Measurements from ENCODE around the gene PILRA. TPM values are rescaled to one million over a fixed set of nuclear protein-coding genes. Genes with fewer than 3 reads are reported as not detected.
A peak's percentile ranks its signal among the peaks of the same experiment; 100 is the strongest.
"Not testable (repeated sequence)": the region's sequence is repeated elsewhere in the genome, so short reads cannot be mapped to it uniquely, and the experiment has no call there.

PILRA gene
- polyA plus RNA-seq, 4 donors: 0.81 to 5.0 (median 3.4) TPM

DNA sequence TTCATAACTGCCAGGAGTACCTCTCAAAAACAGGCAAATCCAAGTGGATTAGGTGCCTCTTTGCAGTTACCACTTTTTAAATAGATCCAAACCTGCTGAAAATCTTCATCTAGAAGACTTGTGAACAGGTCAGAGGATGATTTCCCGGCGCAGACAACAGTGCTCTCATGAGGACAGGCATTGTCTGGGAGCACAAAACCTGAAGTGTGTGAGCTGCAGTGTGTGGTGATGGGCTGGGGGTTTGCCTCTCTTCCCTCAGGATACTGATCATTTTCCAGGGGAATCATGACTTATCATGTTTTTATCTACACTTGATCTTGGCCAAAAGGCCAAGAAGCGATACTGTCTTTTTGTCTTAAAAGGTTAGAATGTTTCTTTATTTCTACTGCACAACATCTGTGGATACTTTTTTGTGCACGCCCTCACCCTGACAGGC is 29.1 kb upstream of the PILRA start:
- H3K27me3 ChIP-seq (ENCODE audit: control insufficient read depth in 3 of 3, insufficient read depth in 3 of 3, low read length in 3 of 3); H3K9me3 ChIP-seq (ENCODE audit: control insufficient read depth in 2 of 2, insufficient read depth in 1 of 2, low read depth in 1 of 2, low read length in 1 of 2); DNase-seq; FAIRE-seq; H3K4me1 ChIP-seq (ENCODE audit: control insufficient read depth in 3 of 3, insufficient read depth in 2 of 3, low read depth in 1 of 3, low read length in 2 of 3); H3K4me3 ChIP-seq (ENCODE audit: low read depth in 1 of 3, low read length in 3 of 3): not testable (repeated sequence)
- Histone ChIP-seq H3K36me3 (ENCODE audit: control insufficient read depth in 3 of 3, insufficient read depth in 2 of 3, low read depth in 1 of 3, low read length in 3 of 3) (peaks cover 4 to 55% (median 8%) of the 10 kb centered on the region in 3 donors), H3K27ac (ENCODE audit: low read depth in 1 of 3, low read length in 2 of 3) (peak overlapping the region in 2 of 3 donors; percentile 54 to 63)
- WGBS, 3 donors: 79 to 93% (median 86%) methylated on average over 3 of the region's 4 CpGs

DNA sequence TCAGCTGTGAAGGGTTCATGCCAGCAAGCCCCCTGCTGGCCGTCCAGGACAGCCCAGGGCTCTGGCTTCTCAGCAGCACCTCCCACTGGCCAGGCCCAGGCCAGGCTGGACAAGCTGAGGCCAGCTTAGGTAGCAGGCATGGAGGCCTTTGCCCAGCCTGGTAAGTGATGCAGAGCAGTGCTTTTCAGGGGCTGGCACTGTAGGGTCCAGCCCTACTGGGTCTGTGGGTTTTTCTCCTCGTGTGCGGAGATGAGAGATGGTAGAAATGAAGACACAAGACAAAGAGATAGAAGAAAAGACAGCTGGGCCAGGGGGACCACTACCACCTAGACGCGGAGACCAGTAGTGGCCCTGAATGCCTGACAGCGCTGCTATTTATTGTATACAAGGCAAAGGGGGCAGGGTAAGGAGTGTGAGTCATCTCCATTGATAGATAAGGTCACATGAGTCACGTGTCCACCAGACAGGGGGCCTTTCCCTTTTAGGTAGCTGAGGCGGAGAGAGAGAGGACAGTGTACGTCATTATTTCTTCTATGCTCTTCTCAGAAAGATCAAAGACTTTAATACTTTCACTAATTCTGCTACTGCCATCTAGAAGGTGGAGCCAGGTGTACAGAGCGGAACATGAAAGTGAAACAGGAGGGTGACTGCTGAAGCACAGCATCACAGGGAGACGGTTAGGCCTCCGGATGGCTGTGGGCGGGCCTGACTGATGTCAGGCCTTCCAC is 28.6 kb upstream of the PILRA start:
- 18 to 35% (median 32%) methylated on average over 9 to 10 of the region's 13 CpGs for WGBS, 3 donors
- not testable (repeated sequence) for H3K4me1 ChIP-seq (ENCODE audit: control insufficient read depth in 3 of 3, insufficient read depth in 2 of 3, low read depth in 1 of 3, low read length in 2 of 3); FAIRE-seq; H3K4me3 ChIP-seq (ENCODE audit: low read depth in 1 of 3, low read length in 3 of 3); H3K9me3 ChIP-seq (ENCODE audit: control insufficient read depth in 2 of 2, insufficient read depth in 1 of 2, low read depth in 1 of 2, low read length in 1 of 2); H3K27me3 ChIP-seq (ENCODE audit: control insufficient read depth in 3 of 3, insufficient read depth in 3 of 3, low read length in 3 of 3)
- H3K36me3 ChIP-seq (ENCODE audit: control insufficient read depth in 3 of 3, insufficient read depth in 2 of 3, low read depth in 1 of 3, low read length in 3 of 3): peaks cover 4 to 60% (median 10%) of the 10 kb centered on the region in 3 donors
- peak overlapping the region; percentile 54 to 93 (median 63) for H3K27ac ChIP-seq (ENCODE audit: low read depth in 1 of 3, low read length in 2 of 3)
- peak; percentile 72 to 85 for DNase-seq

DNA sequence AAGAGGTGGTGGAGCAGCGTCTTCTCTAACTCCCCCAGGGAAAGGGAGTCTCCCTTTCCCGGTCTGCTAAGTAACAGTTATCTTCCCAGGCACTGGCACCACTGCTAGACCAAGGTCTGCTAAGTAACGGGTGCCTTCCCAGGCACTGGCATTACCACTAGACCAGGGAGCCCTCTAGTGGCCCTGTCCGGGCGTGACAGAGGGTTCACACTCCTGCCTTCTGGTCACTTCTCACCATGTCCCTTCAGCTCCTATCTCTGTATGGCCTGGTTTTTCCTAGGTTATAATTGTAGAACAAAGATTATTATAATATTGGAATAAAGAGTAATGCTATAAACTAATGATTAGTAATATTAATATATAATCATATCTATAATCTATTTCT is 28.0 kb upstream of the PILRA start:
- not testable (repeated sequence) for FAIRE-seq; H3K4me1 ChIP-seq (ENCODE audit: control insufficient read depth in 3 of 3, insufficient read depth in 2 of 3, low read depth in 1 of 3, low read length in 2 of 3); H3K9me3 ChIP-seq (ENCODE audit: control insufficient read depth in 2 of 2, insufficient read depth in 1 of 2, low read depth in 1 of 2, low read length in 1 of 2); H3K27me3 ChIP-seq (ENCODE audit: control insufficient read depth in 3 of 3, insufficient read depth in 3 of 3, low read length in 3 of 3); H3K4me3 ChIP-seq (ENCODE audit: low read depth in 1 of 3, low read length in 3 of 3); H3K27ac ChIP-seq (ENCODE audit: low read depth in 1 of 3, low read length in 2 of 3)
- peaks cover 4 to 65% (median 11%) of the 10 kb centered on the region in 3 donors for H3K36me3 ChIP-seq (ENCODE audit: control insufficient read depth in 3 of 3, insufficient read depth in 2 of 3, low read depth in 1 of 3, low read length in 3 of 3)
- WGBS, 3 donors: 0% methylated on average over 2 of the region's 5 CpGs
- DNase-seq: peak; percentile 64 to 65

DNA sequence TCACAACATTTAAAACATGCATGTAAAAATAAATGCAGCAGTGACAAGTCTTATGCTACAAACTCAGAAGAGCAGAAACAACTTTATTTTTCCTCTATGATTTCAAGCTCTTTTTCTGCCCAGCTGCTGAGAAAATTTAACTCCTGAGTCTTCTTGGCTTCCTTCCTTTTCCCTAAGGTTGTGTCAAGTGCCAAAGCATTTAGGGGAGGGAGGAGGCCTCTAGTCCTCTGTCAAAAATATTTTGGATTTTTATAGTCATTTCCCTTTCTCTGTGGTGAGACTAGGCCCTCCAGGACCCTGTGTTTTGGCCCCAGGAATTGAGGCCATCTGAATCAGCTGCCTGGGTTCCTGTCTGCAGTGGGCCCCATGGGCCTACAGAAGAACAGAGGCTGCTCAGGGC is 26.4 kb upstream of the PILRA start:
- no peak for DNase-seq
- Histone ChIP-seq H3K9me3 (ENCODE audit: control insufficient read depth in 2 of 2, insufficient read depth in 1 of 2, low read depth in 1 of 2, low read length in 1 of 2) (no peaks in the 10 kb centered on the region), H3K27ac (ENCODE audit: low read depth in 1 of 3, low read length in 2 of 3) (no peak overlapping the region), H3K36me3 (ENCODE audit: control insufficient read depth in 3 of 3, insufficient read depth in 2 of 3, low read depth in 1 of 3, low read length in 3 of 3) (peaks cover 4 to 71% (median 11%) of the 10 kb centered on the region in 3 donors), H3K27me3 (ENCODE audit: control insufficient read depth in 3 of 3, insufficient read depth in 3 of 3, low read length in 3 of 3) (no peaks in the 10 kb centered on the region), H3K4me1 (ENCODE audit: control insufficient read depth in 3 of 3, insufficient read depth in 2 of 3, low read depth in 1 of 3, low read length in 2 of 3) (peaks cover 0 to 4% (median 0%) of the 10 kb centered on the region in 3 donors), H3K4me3 (ENCODE audit: low read depth in 1 of 3, low read length in 3 of 3) (no peak overlapping the region)
- FAIRE-seq: no peak

DNA sequence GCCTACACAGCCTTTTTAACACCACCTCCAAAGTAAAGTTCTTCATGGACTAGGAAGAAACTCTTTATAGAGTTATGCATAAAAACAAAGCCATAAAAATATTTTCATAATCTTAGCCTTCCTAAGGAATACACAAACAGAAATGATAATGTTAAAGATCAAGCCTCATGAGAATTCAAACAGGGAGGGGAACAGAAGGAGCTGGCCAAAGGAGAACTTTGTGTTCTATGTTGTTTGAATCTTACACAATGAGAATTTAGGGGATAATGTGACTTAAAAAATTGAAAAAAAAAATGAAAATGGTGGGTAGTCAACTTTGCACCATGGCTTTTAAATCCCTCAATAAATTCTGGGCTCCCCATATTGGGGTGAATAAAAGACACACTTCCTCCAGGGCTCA is 24.5 kb upstream of the PILRA start:
- no peaks in the 10 kb centered on the region for H3K27me3 ChIP-seq (ENCODE audit: control insufficient read depth in 3 of 3, insufficient read depth in 3 of 3, low read length in 3 of 3)
- H3K4me1 ChIP-seq (ENCODE audit: control insufficient read depth in 3 of 3, insufficient read depth in 2 of 3, low read depth in 1 of 3, low read length in 2 of 3): peaks cover 0 to 4% (median 0%) of the 10 kb centered on the region in 3 donors
- H3K4me3 ChIP-seq (ENCODE audit: low read depth in 1 of 3, low read length in 3 of 3): no peak overlapping the region
- no peaks in the 10 kb centered on the region for H3K9me3 ChIP-seq (ENCODE audit: control insufficient read depth in 2 of 2, insufficient read depth in 1 of 2, low read depth in 1 of 2, low read length in 1 of 2)
- no peak overlapping the region for H3K27ac ChIP-seq (ENCODE audit: low read depth in 1 of 3, low read length in 2 of 3)
- peaks cover 12 to 71% (median 14%) of the 10 kb centered on the region in 3 donors for H3K36me3 ChIP-seq (ENCODE audit: control insufficient read depth in 3 of 3, insufficient read depth in 2 of 3, low read depth in 1 of 3, low read length in 3 of 3)
- DNase-seq: no peak
- FAIRE-seq: no peak

DNA sequence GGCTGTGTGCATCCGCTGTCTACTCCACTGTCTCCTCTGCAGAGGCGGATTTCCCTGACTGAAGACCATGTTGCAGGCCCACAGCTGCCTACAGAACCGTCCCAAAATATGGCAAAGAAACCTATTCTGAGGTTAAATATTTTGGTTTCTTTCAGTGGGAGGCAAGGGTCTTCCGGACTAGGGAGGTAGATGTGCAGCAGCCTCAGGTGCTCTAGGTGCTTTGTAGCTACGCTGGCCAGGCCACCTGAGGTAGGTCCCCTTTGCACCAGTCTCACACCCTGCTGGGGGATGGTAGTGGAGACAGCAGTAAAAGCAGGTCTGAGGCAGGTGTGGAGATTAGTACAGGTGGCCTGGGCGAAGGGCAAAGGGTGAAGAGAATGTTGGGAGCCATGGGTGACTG is 23.5 kb upstream of the PILRA start:
- H3K4me3 ChIP-seq (ENCODE audit: low read depth in 1 of 3, low read length in 3 of 3): no peak overlapping the region
- peaks cover 14 to 74% (median 14%) of the 10 kb centered on the region in 3 donors for H3K36me3 ChIP-seq (ENCODE audit: control insufficient read depth in 3 of 3, insufficient read depth in 2 of 3, low read depth in 1 of 3, low read length in 3 of 3)
- 88 to 93% (median 92%) methylated on average over 6 of the region's 6 CpGs for WGBS, 3 donors
- FAIRE-seq (no peak), DNase-seq (no peak)
- no peaks in the 10 kb centered on the region for H3K9me3 ChIP-seq (ENCODE audit: control insufficient read depth in 2 of 2, insufficient read depth in 1 of 2, low read depth in 1 of 2, low read length in 1 of 2)
- H3K27ac ChIP-seq (ENCODE audit: low read depth in 1 of 3, low read length in 2 of 3): no peak overlapping the region
- peaks cover 0 to 1% (median 0%) of the 10 kb centered on the region in 3 donors for H3K4me1 ChIP-seq (ENCODE audit: control insufficient read depth in 3 of 3, insufficient read depth in 2 of 3, low read depth in 1 of 3, low read length in 2 of 3)
- no peaks in the 10 kb centered on the region for H3K27me3 ChIP-seq (ENCODE audit: control insufficient read depth in 3 of 3, insufficient read depth in 3 of 3, low read length in 3 of 3)

DNA sequence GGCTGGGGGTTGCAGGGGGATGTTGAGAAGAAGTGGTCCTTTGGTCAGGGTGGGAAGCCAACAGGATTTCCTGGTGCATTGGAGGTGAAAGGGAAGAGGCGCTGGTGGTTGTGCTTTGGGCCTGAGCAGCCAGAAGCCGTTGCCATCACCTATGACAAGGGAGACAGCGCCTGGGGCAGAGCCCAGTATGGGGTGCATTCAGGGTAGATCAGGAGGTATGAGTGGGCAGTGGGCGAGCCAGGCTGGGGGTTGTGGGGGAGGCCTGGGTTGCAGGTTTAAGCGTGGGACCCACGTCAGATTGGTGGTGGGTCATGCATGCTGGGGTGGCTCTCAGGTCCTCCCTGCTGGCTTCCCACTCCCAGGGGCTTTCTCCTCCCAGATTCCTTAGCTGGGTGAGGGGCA is 21.6 kb upstream of the PILRA start:
- DNase-seq: no peak
- peak overlapping the region in 1 of 3 donors; percentile 65 for H3K27ac ChIP-seq (ENCODE audit: low read depth in 1 of 3, low read length in 2 of 3)
- peaks cover 17 to 87% (median 21%) of the 10 kb centered on the region in 3 donors for H3K36me3 ChIP-seq (ENCODE audit: control insufficient read depth in 3 of 3, insufficient read depth in 2 of 3, low read depth in 1 of 3, low read length in 3 of 3)
- 72 to 96% (median 81%) methylated on average over 6 of the region's 6 CpGs for WGBS, 3 donors
- FAIRE-seq: no peak
- H3K27me3 ChIP-seq (ENCODE audit: control insufficient read depth in 3 of 3, insufficient read depth in 3 of 3, low read length in 3 of 3): no peaks in the 10 kb centered on the region
- H3K4me3 ChIP-seq (ENCODE audit: low read depth in 1 of 3, low read length in 3 of 3): no peak overlapping the region
- H3K9me3 ChIP-seq (ENCODE audit: control insufficient read depth in 2 of 2, insufficient read depth in 1 of 2, low read depth in 1 of 2, low read length in 1 of 2): no peaks in the 10 kb centered on the region
- H3K4me1 ChIP-seq (ENCODE audit: control insufficient read depth in 3 of 3, insufficient read depth in 2 of 3, low read depth in 1 of 3, low read length in 2 of 3): no peaks in the 10 kb centered on the region

DNA sequence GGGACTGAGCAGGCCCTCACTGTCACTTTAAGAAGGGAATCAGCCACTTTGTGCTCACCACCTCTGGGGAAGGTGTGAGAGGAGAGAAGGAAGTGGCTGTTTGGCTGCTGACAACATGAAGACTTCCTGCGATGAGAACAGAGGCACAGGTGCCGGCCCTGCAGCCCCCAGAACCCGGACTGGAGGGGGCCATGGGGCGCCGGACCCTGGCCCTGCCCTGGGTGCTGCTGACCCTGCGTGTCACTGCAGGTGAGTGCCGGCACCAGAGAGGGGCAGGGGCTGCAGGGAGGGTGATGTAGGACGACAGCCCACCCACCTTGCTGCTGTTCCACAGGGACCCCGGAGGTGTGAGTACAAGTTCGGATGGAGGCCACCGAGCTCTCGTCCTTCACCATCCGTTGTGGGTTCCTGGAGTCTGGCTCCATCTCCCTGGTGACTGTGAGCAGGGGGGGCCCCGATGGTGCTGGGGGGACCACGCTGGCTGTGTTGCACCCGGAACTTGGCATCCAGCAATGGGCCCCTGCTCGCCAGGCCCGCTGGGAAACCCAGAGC is 21.0 kb upstream of the PILRA start:
- FAIRE-seq; DNase-seq; H3K9me3 ChIP-seq (ENCODE audit: control insufficient read depth in 2 of 2, insufficient read depth in 1 of 2, low read depth in 1 of 2, low read length in 1 of 2); H3K4me1 ChIP-seq (ENCODE audit: control insufficient read depth in 3 of 3, insufficient read depth in 2 of 3, low read depth in 1 of 3, low read length in 2 of 3); H3K27me3 ChIP-seq (ENCODE audit: control insufficient read depth in 3 of 3, insufficient read depth in 3 of 3, low read length in 3 of 3): not testable (repeated sequence)
- WGBS, 3 donors: 83 to 92% (median 84%) methylated on average over 15 to 18 of the region's 18 CpGs
- Histone ChIP-seq H3K4me3 (ENCODE audit: low read depth in 1 of 3, low read length in 3 of 3) (peak overlapping the region in 1 of 3 donors; percentile 34), H3K27ac (ENCODE audit: low read depth in 1 of 3, low read length in 2 of 3) (peak overlapping the region in 2 of 3 donors; percentile 17 to 63), H3K36me3 (ENCODE audit: control insufficient read depth in 3 of 3, insufficient read depth in 2 of 3, low read depth in 1 of 3, low read length in 3 of 3) (peaks cover 18 to 89% (median 20%) of the 10 kb centered on the region in 3 donors)
